Stomach (tissue), 9 donors: Measurements from ENCODE around the gene HK1. TPM values are rescaled to one million over a fixed set of nuclear protein-coding genes. Genes with fewer than 3 reads are reported as not detected.

ENCODE experiments used
- DNase-seq, 2 donors: peaks; one replicate each; pipeline versions ENCODE4 v3.0.0 to v3.0.0-alpha.2; 2013 to 2019
- H3K27ac ChIP-seq, 5 donors: fragments of 200-600 bp in 4 of 5; sonication (generic) in 4 of 5; one replicate each; pipeline ENCODE4 v1.5.1; 2013 to 2019; ENCODE audit warnings: mild to moderate bottlenecking in 1 of 5, moderate library complexity in 1 of 5
- H3K27me3 ChIP-seq, 3 donors: fragments of 200-600 bp; sonication (generic); one replicate each; pipeline ENCODE4 v1.5.1; 2017 to 2019; ENCODE audit warnings: mixed run types in 1 of 3
- H3K36me3 ChIP-seq, 4 donors: fragments of 200-600 bp; sonication (generic); 1 replicate in 3 of 4; 2 replicates in 1 of 4; pipeline ENCODE4 v1.5.1; 2016 to 2019
- H3K4me1 ChIP-seq, 4 donors: fragments of 200-600 bp; sonication (generic); one replicate each; pipeline ENCODE4 v1.5.1; 2016 to 2019
- H3K4me3 ChIP-seq, 4 donors: fragments of 200-600 bp; sonication (generic) in 3 of 4; one replicate each; pipeline ENCODE4 v1.5.1; 2016 to 2019; ENCODE audit warnings: mild to moderate bottlenecking in 1 of 4
- H3K9me3 ChIP-seq, 4 donors: fragments of 200-600 bp; sonication (generic); one replicate each; pipeline ENCODE4 v1.5.1; 2016 to 2019
- EP300 ChIP-seq: sonication (generic); formaldehyde crosslinking; IDR thresholded peaks from one replicate; pipeline ENCODE4 v1.6.1; 2017; ENCODE audit warnings: antibody characterized with exemption
- POLR2A ChIP-seq, 4 donors: fragments of 450-650 bp; IDR thresholded peaks; one replicate each; pipeline ENCODE4 v1.6.1; 2016; ENCODE audit warnings: antibody characterized with exemption in 4 of 4, control low read depth in 2 of 4, mild to moderate bottlenecking in 1 of 4, moderate library complexity in 1 of 4
- POLR2AphosphoS5 ChIP-seq, 3 donors: sonication (generic); formaldehyde crosslinking; IDR thresholded peaks; one replicate each; pipeline ENCODE4 v1.6.1; 2016; ENCODE audit warnings: antibody characterized with exemption in 3 of 3
- WGBS, 5 donors: extraction: QIAGEN DNeasy Blood & Tissue Kit in 3 of 5; methylation state at CpG; one replicate each; pipeline versions ENCODE4 v1.1.5 to v1.1.7; 2013 to 2018; 5-methylcytosine and 5-hydroxymethylcytosine counted together
- intact Hi-C: fragments of 100-400 bp; cut with DNase I; formaldehyde crosslinking; loops from one replicate; pipeline ENCODE4 v1.15.1; 2023; ENCODE audit warnings: low total_unique reads
- polyA plus RNA-seq, 3 donors: library from polyadenylated mRNA; stranded (reverse); fragments of 200-250 nt; gene quantifications; one replicate each; pipeline ENCODE4 v1.2.3, GENCODE V29; 2013
- total RNA-seq, 5 donors: library from RNA; depleted of rRNA; stranded (reverse); fragments of >200 nt; gene quantifications; one replicate each; pipeline versions ENCODE4 v1.1.0 to v1.2.3, GENCODE V29; 2014 to 2016
- TF ChIP-seq, protein P1 (sequence below), 7 experiments: fragments of 450-650 bp in 4 of 7; fragments of 200-600 bp in 3 of 7; sonication (generic) in 3 of 7; IDR thresholded peaks; one replicate each; pipeline ENCODE4 v1.5.1; 2016 to 2019; ENCODE audit warnings: antibody characterized with exemption in 7 of 7, control low read depth in 2 of 7, mild to moderate bottlenecking in 1 of 7
- donor health status: healthy with polysubstance abuse.
- donor health status: Bipolar disorder and iron deficiency.
- donor health status: healthy.

The HK1 gene
- total and polyA plus RNA-seq, 8 donors, result 32.7 to 60.9 (median 50.8) TPM

- 69 to 79% (median 78%) methylated on average over 6 of the region's 6 CpGs for WGBS, 5 donors
- Histone ChIP-seq H3K4me1 (peaks cover 0 to 20% (median 1%) of the 10 kb centered on the region in 4 donors), H3K27ac (no peak overlapping the region), H3K9me3 (no peaks in the 10 kb centered on the region), H3K36me3 (no peaks in the 10 kb centered on the region), H3K4me3 (no peak overlapping the region), H3K27me3 (no peaks in the 10 kb centered on the region)
- no peak for TF ChIP-seq POLR2A (IDR thresholded peaks at IDR 0.05)
- TF ChIP-seq, protein P1, sequence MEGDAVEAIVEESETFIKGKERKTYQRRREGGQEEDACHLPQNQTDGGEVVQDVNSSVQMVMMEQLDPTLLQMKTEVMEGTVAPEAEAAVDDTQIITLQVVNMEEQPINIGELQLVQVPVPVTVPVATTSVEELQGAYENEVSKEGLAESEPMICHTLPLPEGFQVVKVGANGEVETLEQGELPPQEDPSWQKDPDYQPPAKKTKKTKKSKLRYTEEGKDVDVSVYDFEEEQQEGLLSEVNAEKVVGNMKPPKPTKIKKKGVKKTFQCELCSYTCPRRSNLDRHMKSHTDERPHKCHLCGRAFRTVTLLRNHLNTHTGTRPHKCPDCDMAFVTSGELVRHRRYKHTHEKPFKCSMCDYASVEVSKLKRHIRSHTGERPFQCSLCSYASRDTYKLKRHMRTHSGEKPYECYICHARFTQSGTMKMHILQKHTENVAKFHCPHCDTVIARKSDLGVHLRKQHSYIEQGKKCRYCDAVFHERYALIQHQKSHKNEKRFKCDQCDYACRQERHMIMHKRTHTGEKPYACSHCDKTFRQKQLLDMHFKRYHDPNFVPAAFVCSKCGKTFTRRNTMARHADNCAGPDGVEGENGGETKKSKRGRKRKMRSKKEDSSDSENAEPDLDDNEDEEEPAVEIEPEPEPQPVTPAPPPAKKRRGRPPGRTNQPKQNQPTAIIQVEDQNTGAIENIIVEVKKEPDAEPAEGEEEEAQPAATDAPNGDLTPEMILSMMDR (IDR thresholded peaks at IDR 0.05), result no peak
- no peak for TF ChIP-seq POLR2AphosphoS5 (IDR thresholded peaks at IDR 0.05)
- no peak for TF ChIP-seq EP300
- DNase-seq, result no peak
- intact Hi-C loops, result loop anchor here (5.0 to 10.0 kb wide), 2 partner anchors 152 to 275 kb away; no protein-coding TSS in a partner anchor
These were observed 38.4 kb upstream of the HK1 start for GRCh38 chr10:69239816-69240434.

DNA sequence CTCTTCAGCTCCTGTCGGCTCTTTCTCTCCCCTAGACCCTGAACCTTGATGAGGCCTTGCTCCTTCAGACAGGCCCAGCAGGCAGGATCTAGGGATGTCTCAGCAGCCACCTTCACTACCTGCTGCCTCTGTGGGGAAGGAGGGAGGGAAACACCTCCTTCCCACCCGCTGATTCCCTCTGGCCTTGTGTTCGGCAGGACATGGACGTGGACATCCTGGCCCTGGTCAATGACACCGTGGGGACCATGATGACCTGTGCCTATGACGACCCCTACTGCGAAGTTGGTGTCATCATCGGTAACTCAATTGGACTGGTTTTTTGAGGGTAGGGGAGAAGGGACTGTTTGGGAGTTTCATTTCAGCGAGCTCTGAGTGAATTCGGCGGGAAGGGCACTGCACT is 37.8 kb upstream of the HK1 start:
- H3K36me3 ChIP-seq, result no peaks in the 10 kb centered on the region
- H3K27me3 ChIP-seq, result no peaks in the 10 kb centered on the region
- H3K27ac ChIP-seq, result no peak overlapping the region
- H3K4me3 ChIP-seq, result no peak overlapping the region
- no peak for DNase-seq
- H3K9me3 ChIP-seq, result no peaks in the 10 kb centered on the region
- 87 to 94% (median 92%) methylated on average over 11 of the region's 11 CpGs for WGBS, 5 donors
- H3K4me1 ChIP-seq, result peaks cover 0 to 20% (median 1%) of the 10 kb centered on the region in 4 donors
- intact Hi-C loops, result no loop called here
- TF ChIP-seq POLR2AphosphoS5 (IDR thresholded peaks at IDR 0.05) (no peak), EP300 (no peak), POLR2A (IDR thresholded peaks at IDR 0.05) (no peak)
- TF ChIP-seq, protein P1 (IDR thresholded peaks at IDR 0.05), result no peak

DNA sequence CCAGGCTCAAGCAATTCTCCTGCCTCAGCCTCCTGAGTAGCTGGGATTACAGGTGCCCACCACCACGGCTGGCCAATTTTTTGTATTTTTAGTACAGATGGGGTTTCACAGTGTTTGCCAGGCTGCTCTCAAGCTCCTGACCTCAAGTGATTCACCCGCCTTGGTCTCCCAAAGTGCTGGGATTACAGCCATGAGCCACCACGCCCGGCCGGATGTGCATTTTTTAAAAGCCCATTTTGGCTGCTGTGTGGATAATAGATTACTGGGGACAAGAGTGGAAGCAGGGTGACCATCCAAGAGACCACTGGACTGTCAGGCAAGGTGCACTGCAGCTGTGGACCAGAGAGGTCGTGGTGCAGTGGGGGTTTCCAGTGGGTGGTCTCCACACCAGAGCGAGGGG is 36.7 kb upstream of the HK1 start:
- DNase-seq, result no peak
- no peaks in the 10 kb centered on the region for H3K36me3 ChIP-seq
- no peak overlapping the region for H3K27ac ChIP-seq
- no peak overlapping the region for H3K4me3 ChIP-seq
- no peaks in the 10 kb centered on the region for H3K9me3 ChIP-seq
- H3K4me1 ChIP-seq, result peaks cover 0 to 20% (median 1%) of the 10 kb centered on the region in 4 donors
- no peaks in the 10 kb centered on the region for H3K27me3 ChIP-seq
- intact Hi-C loops, result no loop called here
- TF ChIP-seq POLR2A (IDR thresholded peaks at IDR 0.05) (no peak), EP300 (no peak)
- 74 to 84% (median 78%) methylated on average over 7 of the region's 7 CpGs for WGBS, 5 donors

GRCh38 chr10:69242040-69242851 is 36.0 kb upstream of the HK1 start:
- intact Hi-C loops, result no loop called here
- WGBS, 5 donors, result 76 to 84% (median 80%) methylated on average over 11 of the region's 11 CpGs

More at GRCh38 chr10:69242040-69242851, 36.0 kb upstream of the HK1 start:
- no peak overlapping the region for H3K4me3 ChIP-seq
- H3K4me1 ChIP-seq, result peaks cover 0 to 20% (median 1%) of the 10 kb centered on the region in 4 donors
- H3K27me3 ChIP-seq, result no peaks in the 10 kb centered on the region
- no peak overlapping the region for H3K27ac ChIP-seq
- H3K9me3 ChIP-seq, result no peaks in the 10 kb centered on the region
- no peaks in the 10 kb centered on the region for H3K36me3 ChIP-seq
- DNase-seq, result no peak
- TF ChIP-seq EP300 (no peak), POLR2AphosphoS5 (IDR thresholded peaks at IDR 0.05) (no peak), POLR2A (IDR thresholded peaks at IDR 0.05) (no peak)
- TF ChIP-seq, protein P1 (IDR thresholded peaks at IDR 0.05), result no peak
